GM20431 (cell line): ENCODE results near the gene ULK3.

Experiments used
- in situ Hi-C: fragments of 300-500 bp; cut with MseI, MboI; formaldehyde crosslinking; loops from one replicate; pipeline ENCODE4 v1.15.0; 2020; ENCODE audit warnings: low sequenced_read_pairs; ENCODE audit not compliant: unreplicated experiment

Gene ULK3

GRCh38 chr15:74829486-74829885 lies 13.5 kb downstream of the ULK3 start:
- in situ Hi-C loops: no loop called here

GRCh38 chr15:74828835-74829234 lies 14.1 kb downstream of the ULK3 start:
- in situ Hi-C loops: no loop called here

- in situ Hi-C loops: no loop called here
Observed at GRCh38 chr15:74827614-74828013, 15.3 kb downstream of the ULK3 start.

- in situ Hi-C loops: no loop called here
Observed at GRCh38 chr15:74826921-74827320, 16.0 kb downstream of the ULK3 start.

- in situ Hi-C loops: no loop called here
Observed at GRCh38 chr15:74826364-74826819, 16.6 kb downstream of the ULK3 start, which contains the start of gene CPLX3. Gene CPLX3, plus strand, starts transcription at chr15:74826627. Its CDS starts 77 bp downstream, at chr15:74826704.

- in situ Hi-C loops: no loop called here
Observed at GRCh38 chr15:74825866-74826265, 17.1 kb downstream of the ULK3 start.

- in situ Hi-C loops: no loop called here
Observed at GRCh38 chr15:74824976-74825375, 18.0 kb downstream of the ULK3 start.

- in situ Hi-C loops: no loop called here
Observed at GRCh38 chr15:74823324-74823723, 19.6 kb downstream of the ULK3 start.

GRCh38 chr15:74822233-74822632 lies 20.7 kb downstream of the ULK3 start:
- in situ Hi-C loops: no loop called here

- in situ Hi-C loops: no loop called here
Observed at GRCh38 chr15:74821790-74822158, 21.2 kb downstream of the ULK3 start.

- in situ Hi-C loops: no loop called here
Observed at GRCh38 chr15:74821091-74821789, 21.7 kb downstream of the ULK3 start.

- in situ Hi-C loops: no loop called here
Observed at GRCh38 chr15:74820056-74820455, 22.9 kb downstream of the ULK3 start.

- in situ Hi-C loops: no loop called here
Observed at GRCh38 chr15:74817370-74817737, 25.6 kb downstream of the ULK3 start.

GRCh38 chr15:74816624-74817369 lies 26.2 kb downstream of the ULK3 start:
- in situ Hi-C loops: no loop called here

- in situ Hi-C loops: no loop called here
Observed at GRCh38 chr15:74815961-74816360, 27.0 kb downstream of the ULK3 start.

GRCh38 chr15:74815121-74815934 lies 27.6 kb downstream of the ULK3 start:
- in situ Hi-C loops: no loop called here

GRCh38 chr15:74812533-74812932 lies 30.4 kb downstream of the ULK3 start, which contains the start of gene LMAN1L:
Gene LMAN1L, plus strand, starts transcription at chr15:74812835. Its CDS starts 20 bp downstream, at chr15:74812855.
- in situ Hi-C loops: no loop called here

GRCh38 chr15:74809956-74810355 lies 33.0 kb downstream of the ULK3 start:
- in situ Hi-C loops: no loop called here

GRCh38 chr15:74809242-74809641 lies 33.7 kb downstream of the ULK3 start:
- in situ Hi-C loops: no loop called here

- in situ Hi-C loops: no loop called here
Observed at GRCh38 chr15:74808840-74809229, 34.1 kb downstream of the ULK3 start.
